Gastrocnemius medialis (tissue), 4 donors: ENCODE data around the gene GARRE1. TPM values are rescaled to one million over a fixed set of nuclear protein-coding genes. Genes with fewer than 3 reads are reported as not detected.
"Not testable (repeated sequence)": the region's sequence is repeated elsewhere in the genome, so short reads cannot be mapped to it uniquely, and the experiment has no call there.

Experiments used
- ATAC-seq, 2 donors: fragments of 150-250 bp; one replicate each; pipeline ENCODE4 v1.9.1; 2016
- DNase-seq, 2 donors: peaks; one replicate each; pipeline ENCODE4 v3.0.0-alpha.2; 2019
- H3K27ac ChIP-seq, 4 donors: fragments of 200-600 bp; sonication (generic); 1 replicate in 1 of 4; 2 replicates in 3 of 4; pipeline ENCODE4 v1.5.1; 2016 to 2018; ENCODE audit warnings: mild to moderate bottlenecking in 2 of 4, moderate library complexity in 1 of 4
- H3K27me3 ChIP-seq, 3 donors: fragments of 200-600 bp; sonication (generic) in 2 of 3; 1 replicate in 1 of 3; 2 replicates in 2 of 3; pipeline versions ENCODE4 v1.5.1 to v1.6.0; 2016 to 2019; ENCODE audit warnings: mild to moderate bottlenecking in 1 of 3, moderate library complexity in 1 of 3
- H3K36me3 ChIP-seq, 2 donors: fragments of 200-600 bp; sonication (generic) in 1 of 2; one replicate each; pipeline ENCODE4 v1.5.1; 2017 to 2018
- H3K4me1 ChIP-seq, 2 donors: fragments of 200-600 bp; sonication (generic) in 1 of 2; one replicate each; pipeline ENCODE4 v1.5.1; 2016 to 2017; ENCODE audit warnings: mild to moderate bottlenecking in 2 of 2
- H3K4me3 ChIP-seq, 4 donors: fragments of 200-600 bp; sonication (generic) in 3 of 4; 1 replicate in 1 of 4; 2 replicates in 3 of 4; pipeline ENCODE4 v1.5.1; 2016 to 2019; ENCODE audit warnings: mild to moderate bottlenecking in 2 of 4
- H3K9me3 ChIP-seq, 3 donors: fragments of 200-600 bp; sonication (generic) in 2 of 3; 1 replicate in 1 of 3; 2 replicates in 2 of 3; pipeline ENCODE4 v1.5.1; 2016 to 2019
- CTCF ChIP-seq, 5 experiments: fragments of 450-650 bp in 3 of 5; fragments of 200-600 bp in 2 of 5; sonication (generic) in 2 of 5; IDR thresholded peaks in 4 of 5; conservative IDR thresholded peaks in 1 of 5; 1 replicate in 4 of 5; 2 replicates in 1 of 5; pipeline ENCODE4 v1.5.1; 2016 to 2019; ENCODE audit warnings: antibody characterized with exemption in 5 of 5, mild to moderate bottlenecking in 3 of 5, moderate library complexity in 3 of 5
- POLR2A ChIP-seq, 2 donors: fragments of 450-650 bp; IDR thresholded peaks; one replicate each; pipeline ENCODE4 v1.6.1; 2017; ENCODE audit warnings: antibody characterized with exemption in 2 of 2, mild to moderate bottlenecking in 2 of 2, moderate library complexity in 2 of 2
- in situ Hi-C, 4 donors: fragments of 200-750 bp; cut with MboI; loops; one replicate each; pipeline versions ENCODE4 v1.15.0 to v1.8.0; 2017; ENCODE audit warnings: low sequenced_read_pairs in 4 of 4
- intact Hi-C: fragments of 100-400 bp; cut with DNase I; formaldehyde crosslinking; loops from one replicate; pipeline ENCODE4 v1.15.1; 2023; ENCODE audit warnings: low total_unique reads
- total RNA-seq, 4 donors: library from RNA; depleted of rRNA; stranded (reverse); fragments of >200 nt; gene quantifications; one replicate each; pipeline versions ENCODE4 v1.1.0 to v1.2.3, GENCODE V29; 2016

The GARRE1 gene
- total RNA-seq, 4 donors from 2014 or later, result 21.8 to 34.3 (median 24.8) TPM

GRCh38 chr19:34276614-34277013, 22.3 kb downstream of the GARRE1 start:
- no peak for DNase-seq
- Histone ChIP-seq H3K4me1 (peaks cover 42 to 48% of the 10 kb centered on the region in 2 donors), H3K4me3 (no peak overlapping the region), H3K36me3 (no peaks in the 10 kb centered on the region), H3K27ac (peak overlapping the region; percentile 12 to 84 (median 22)), H3K9me3 (no peaks in the 10 kb centered on the region), H3K27me3 (no peaks in the 10 kb centered on the region)
- no peak for TF ChIP-seq POLR2A (IDR thresholded peaks at IDR 0.05)
- no peak for TF ChIP-seq CTCF (IDR thresholded peaks at IDR 0.05 in 4 of 5, conservative IDR thresholded peaks at IDR 0.05 in 1 of 5)
- intact Hi-C loops, result no loop called here
- ATAC-seq, result no peak
- in situ Hi-C loops, result no loop called here

GRCh38 chr19:34277244-34277643, 22.9 kb downstream of the GARRE1 start:
- Histone ChIP-seq H3K9me3 (no peaks in the 10 kb centered on the region), H3K27ac (peak overlapping the region in 3 of 4 donors; percentile 12 to 84 (median 19)), H3K4me1 (peaks cover 35 to 47% of the 10 kb centered on the region in 2 donors), H3K27me3 (no peaks in the 10 kb centered on the region), H3K36me3 (no peaks in the 10 kb centered on the region), H3K4me3 (no peak overlapping the region)
- intact Hi-C loops (no loop called here), in situ Hi-C loops (no loop called here)
- DNase-seq (no peak), ATAC-seq (no peak)
- TF ChIP-seq POLR2A (IDR thresholded peaks at IDR 0.05) (no peak), CTCF (IDR thresholded peaks at IDR 0.05 in 4 of 5, conservative IDR thresholded peaks at IDR 0.05 in 1 of 5) (no peak)

GRCh38 chr19:34278783-34279182, 24.4 kb downstream of the GARRE1 start:
- ATAC-seq (no peak), DNase-seq (no peak)
- H3K36me3 ChIP-seq, result no peaks in the 10 kb centered on the region
- H3K27ac ChIP-seq, result peak overlapping the region in 1 of 4 donors; percentile 58
- no peak for TF ChIP-seq POLR2A (IDR thresholded peaks at IDR 0.05)
- intact Hi-C loops (no loop called here), in situ Hi-C loops (no loop called here)
- no peaks in the 10 kb centered on the region for H3K27me3 ChIP-seq
- no peak overlapping the region for H3K4me3 ChIP-seq
- H3K4me1 ChIP-seq, result peaks cover 24 to 41% of the 10 kb centered on the region in 2 donors
- H3K9me3 ChIP-seq, result no peaks in the 10 kb centered on the region

- DNase-seq, H3K9me3 ChIP-seq, H3K27me3 ChIP-seq, H3K4me3 ChIP-seq, H3K36me3 ChIP-seq, in situ Hi-C loops, H3K27ac ChIP-seq, ATAC-seq, intact Hi-C loops: not testable (repeated sequence)
- H3K4me1 ChIP-seq, result peaks cover 9 to 27% of the 10 kb centered on the region in 2 donors
Observed at GRCh38 chr19:34281444-34281843, 27.1 kb downstream of the GARRE1 start.

- DNase-seq (no peak), ATAC-seq (no peak)
- TF ChIP-seq CTCF (IDR thresholded peaks at IDR 0.05 in 4 of 5, conservative IDR thresholded peaks at IDR 0.05 in 1 of 5), result no peak
- no peak for TF ChIP-seq POLR2A (IDR thresholded peaks at IDR 0.05)
- Histone ChIP-seq H3K4me1 (peaks cover 4 to 20% of the 10 kb centered on the region in 2 donors), H3K27me3 (no peaks in the 10 kb centered on the region), H3K4me3 (no peak overlapping the region), H3K36me3 (peaks cover 0 to 5% of the 10 kb centered on the region in 2 donors), H3K27ac (peak overlapping the region; percentile 0 to 49 (median 32)), H3K9me3 (no peaks in the 10 kb centered on the region)
- intact Hi-C loops, result no loop called here
- in situ Hi-C loops, result no loop called here
Observed at GRCh38 chr19:34282611-34283519, 28.5 kb downstream of the GARRE1 start.
